Endothelial cell of umbilical vein (primary cell): Measurements from ENCODE around the gene HMCN1. TPM values are rescaled to one million over a fixed set of nuclear protein-coding genes. Genes with fewer than 3 reads are reported as not detected.

Source experiments
- BruUV-seq: library from RNA; stranded (reverse); fragments of 400-500 nt; replicated peaks from 2 replicates; lab custom pipeline; 2021; lab: Mats Ljungman, UMichigan
- CTCF ChIA-PET: fragments of 300-600, 350-600 bp; sonication (Branson Sonifier 250); formaldehyde crosslinking; loops from one replicate; lab custom pipeline; 2021; ENCODE audit warnings: antibody characterized with exemption, inconsistent platforms; lab: Charles Lee
- POLR2A ChIA-PET: fragments of 300-600, 350-600 bp; sonication (Branson Sonifier 250); formaldehyde crosslinking; loops from one replicate; lab custom pipeline; 2021; ENCODE audit warnings: antibody characterized with exemption, inconsistent platforms; lab: Charles Lee
- DNase-seq: peaks from one replicate; pipeline ENCODE4 v3.0.0-alpha.2; 2011; ENCODE audit warnings: low read depth, low spot score
- FAIRE-seq: peaks from 2 replicates; lab custom pipeline; 2011; peaks lifted over from hg19 to GRCh38; lab: Jason Lieb, UNC
- H2AFZ ChIP-seq: 2 replicates; pipeline ENCODE4 v1.6.0; 2012; ENCODE audit warnings: low read depth, low read length, control low read depth, inconsistent platforms
- H3K27ac ChIP-seq: 2 replicates; pipeline ENCODE4 v1.5.1; 2011; ENCODE audit warnings: low read depth, mild to moderate bottlenecking, control low read depth, low read length, moderate library complexity; ENCODE audit not compliant: insufficient read depth
- H3K27me3 ChIP-seq, 2 experiments: 2 replicates each; pipeline versions ENCODE4 v1.6.0 to v1.6.1; 2011; ENCODE audit warnings: low read length in 2 of 2, mixed read lengths in 1 of 2; ENCODE audit not compliant: control insufficient read depth in 2 of 2, insufficient read depth in 2 of 2
- H3K36me3 ChIP-seq, 2 experiments: 2 replicates in 1 of 2; 3 replicates in 1 of 2; pipeline ENCODE4 v1.5.1; 2011; ENCODE audit warnings: low read length in 2 of 2, mild to moderate bottlenecking in 1 of 2, moderate library complexity in 1 of 2; ENCODE audit not compliant: control insufficient read depth in 2 of 2, insufficient read depth in 2 of 2; ENCODE audit errors: extremely low read depth in 1 of 2
- H3K4me1 ChIP-seq: 3 replicates; pipeline ENCODE4 v1.5.1; 2011; ENCODE audit warnings: mild to moderate bottlenecking, low read length; ENCODE audit not compliant: control insufficient read depth, insufficient read depth; ENCODE audit errors: extremely low read depth
- H3K4me2 ChIP-seq: 2 replicates; pipeline ENCODE4 v1.6.1; 2011; ENCODE audit warnings: low read length, control low read depth, mixed read lengths; ENCODE audit not compliant: insufficient read depth
- H3K4me3 ChIP-seq, 3 experiments: fragments of 200-600 bp in 1 of 3; sonication (generic), shearing (Covaris generic) in 1 of 3; replicated peaks in 1 of 3; 2 replicates each; pipeline ENCODE4 v1.5.1; 2011 to 2016; ENCODE audit warnings: control low read depth in 3 of 3, low read length in 3 of 3, mild to moderate bottlenecking in 2 of 3, inconsistent platforms in 1 of 3, low read depth in 1 of 3, moderate library complexity in 1 of 3; ENCODE audit not compliant: insufficient read depth in 1 of 3
- H3K79me2 ChIP-seq: 2 replicates; pipeline ENCODE4 v1.6.0; 2012; ENCODE audit warnings: low read length, inconsistent platforms; ENCODE audit not compliant: control insufficient read depth, insufficient read depth
- H3K9ac ChIP-seq: replicated peaks from 2 replicates; pipeline ENCODE3; 2011; ENCODE audit warnings: low read length, control low read depth; ENCODE audit not compliant: insufficient read depth; ENCODE audit errors: extremely low read depth
- H3K9me1 ChIP-seq: replicated peaks from 3 replicates; pipeline ENCODE4 v1.6.0; 2011; ENCODE audit warnings: mild to moderate bottlenecking, low read length; ENCODE audit not compliant: control insufficient read depth, insufficient read depth; ENCODE audit errors: extremely low read depth
- H3K9me3 ChIP-seq: replicated peaks from 2 replicates; pipeline ENCODE4 v1.5.1; 2012; ENCODE audit warnings: low read length, inconsistent platforms; ENCODE audit not compliant: control insufficient read depth, insufficient read depth
- H4K20me1 ChIP-seq: replicated peaks from 2 replicates; pipeline ENCODE3; 2011; ENCODE audit warnings: mild to moderate bottlenecking, low read length; ENCODE audit not compliant: control insufficient read depth, insufficient read depth; ENCODE audit errors: extremely low read depth
- CTCF ChIP-seq, 2 donors: IDR thresholded peaks; 1 replicate in 1 of 2; 2 replicates in 1 of 2; pipeline ENCODE4 v1.5.1; 2011; ENCODE audit warnings: low read length in 2 of 2, mild to moderate bottlenecking in 2 of 2, moderate library complexity in 2 of 2, control low read depth in 1 of 2, inconsistent platforms in 1 of 2, low read depth in 1 of 2; ENCODE audit not compliant: insufficient read depth in 1 of 2; ENCODE audit errors: extremely low read depth in 1 of 2
- EZH2 ChIP-seq: IDR thresholded peaks from 2 replicates; pipeline ENCODE4 v1.6.1; 2012; ENCODE audit warnings: borderline replicate concordance, low read depth, mild to moderate bottlenecking, moderate library complexity, low read length, inconsistent platforms; ENCODE audit not compliant: severe bottlenecking
- FOS ChIP-seq: IDR thresholded peaks from 2 replicates; pipeline ENCODE4 v1.6.1; 2011; ENCODE audit warnings: mild to moderate bottlenecking, low read length, moderate library complexity, borderline replicate concordance; ENCODE audit not compliant: insufficient read depth
- GATA2 ChIP-seq: IDR thresholded peaks from 2 replicates; pipeline ENCODE4 v1.7.0; 2011; ENCODE audit warnings: low read depth, mild to moderate bottlenecking, moderate library complexity, mixed read lengths, low read length; ENCODE audit not compliant: insufficient read length, insufficient read depth
- JUN ChIP-seq: IDR thresholded peaks from 2 replicates; pipeline ENCODE4 v1.6.1; 2011; ENCODE audit warnings: borderline replicate concordance, low read depth; ENCODE audit not compliant: insufficient read length, insufficient read depth
- MYC ChIP-seq: IDR thresholded peaks from one replicate; pipeline ENCODE4 v1.6.1; 2011; ENCODE audit warnings: mild to moderate bottlenecking, low read depth, low read length
- POLR2A ChIP-seq: IDR thresholded peaks from 2 replicates; pipeline ENCODE4 v1.6.1; 2012; ENCODE audit warnings: low read depth, mild to moderate bottlenecking, control low read depth, low read length
- POLR2AphosphoS5 ChIP-seq: IDR thresholded peaks from 2 replicates; pipeline ENCODE4 v1.6.1; 2012; ENCODE audit warnings: low read depth, mild to moderate bottlenecking, control low read depth, low read length, moderate library complexity; ENCODE audit not compliant: insufficient read depth
- dilution Hi-C: fragments of 300-500 bp; cut with MboI; formaldehyde crosslinking; loops from one replicate; pipeline ENCODE4 v1.15.0; 2019; ENCODE audit warnings: low sequenced_read_pairs; ENCODE audit not compliant: extremely low pct_ligation_motif_present
- intact Hi-C: fragments of 100-400 bp; cut with micrococcal nuclease; formaldehyde crosslinking; loops from one replicate; pipeline ENCODE4 v1.10.0; 2022
- polyA plus RNA-seq, 4 experiments: library from polyadenylated mRNA; depleted of rRNA in 3 of 4; stranded (reverse) in 3 of 4; unstranded in 1 of 4; fragments of >200 nt; gene quantifications; 2 replicates each; pipeline versions ENCODE4 v1.2.1 to v1.2.3, GENCODE V29; 2011 to 2012; ENCODE audit warnings: missing spikeins in 1 of 4
- total RNA-seq: library from RNA; stranded (reverse); gene quantifications from 2 replicates; pipeline ENCODE4 v1.2.3, GENCODE V29; 2021
- TF ChIP-seq, protein P1 (sequence below): IDR thresholded peaks from 2 replicates; pipeline ENCODE4 v1.6.1; 2011; ENCODE audit not compliant: insufficient read depth, insufficient read length

The HMCN1 gene
- total and polyA plus RNA-seq, 2 donors (not counting 3 experiments of a cell fraction or from before 2014, with no cell fraction given) = 10.3 to 16.0 TPM

DNA sequence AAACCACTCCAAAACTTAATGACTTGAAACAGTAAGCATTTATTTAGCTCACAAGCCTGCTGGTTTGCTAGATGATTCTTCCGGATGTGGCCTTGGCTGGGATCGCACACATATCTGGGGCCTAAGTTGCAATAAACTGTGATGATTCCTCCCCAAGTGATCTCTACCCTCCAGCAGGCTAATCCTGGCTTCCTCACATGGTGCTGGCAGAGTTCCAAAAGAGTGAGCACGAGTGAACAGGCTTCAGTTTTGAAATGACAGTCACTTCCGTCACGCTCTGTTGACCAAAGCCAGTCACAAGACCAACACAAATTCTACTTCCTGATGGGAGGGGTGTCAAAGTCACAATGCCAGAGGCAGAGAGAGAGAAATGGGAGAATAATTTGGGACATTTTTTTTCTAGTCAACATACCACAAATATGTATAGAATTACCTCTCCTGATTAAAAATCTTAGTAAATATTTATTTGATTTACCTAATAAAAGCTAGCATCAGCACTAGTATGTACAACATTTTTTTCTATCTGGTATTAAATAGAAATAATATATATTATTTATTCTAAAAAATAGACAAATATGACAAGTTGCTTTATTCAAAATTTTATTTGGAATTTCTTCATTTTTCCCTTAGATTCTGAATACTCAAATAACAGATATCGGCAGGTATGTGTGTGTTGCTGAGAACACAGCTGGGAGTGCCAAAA, 348.2 kb downstream of the HMCN1 start:
- ChIA-PET CTCF (interaction anchor here (0.9 kb wide), 1 partner anchor 24 kb away, joined by 3 read pairs; no protein-coding TSS in a partner anchor), POLR2A (no interaction called here)
- Histone ChIP-seq H3K4me3 (no peak overlapping the region), H3K9me1 (no peaks in the 10 kb centered on the region), H3K9me3 (no peaks in the 10 kb centered on the region), H3K27me3 (no peaks in the 10 kb centered on the region), H3K27ac (no peak overlapping the region), H3K79me2 (no peaks in the 10 kb centered on the region), H3K4me2 (no peak overlapping the region), H4K20me1 (no peaks in the 10 kb centered on the region), H3K36me3 (no peaks in the 10 kb centered on the region), H3K9ac (no peak overlapping the region), H3K4me1 (peaks cover 4% of the 10 kb centered on the region), H2AFZ (peak overlapping the region; percentile 62)
- DNase-seq (peak; percentile 52), FAIRE-seq (no peak)
- TF ChIP-seq MYC = no peak
- TF ChIP-seq GATA2 = no peak
- TF ChIP-seq, protein P1, sequence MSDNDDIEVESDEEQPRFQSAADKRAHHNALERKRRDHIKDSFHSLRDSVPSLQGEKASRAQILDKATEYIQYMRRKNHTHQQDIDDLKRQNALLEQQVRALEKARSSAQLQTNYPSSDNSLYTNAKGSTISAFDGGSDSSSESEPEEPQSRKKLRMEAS = no peak
- no peak for TF ChIP-seq FOS
- no peak for TF ChIP-seq POLR2A
- no peak for TF ChIP-seq EZH2
- no peak for TF ChIP-seq POLR2AphosphoS5
- TF ChIP-seq JUN = no peak
- TF ChIP-seq CTCF (IDR thresholded peaks at IDR 0.05; ENCODE audit: extremely low read depth in 1 of 2, insufficient read depth in 1 of 2, low read depth in 1 of 2, low read length in 2 of 2) = no peak
- BruUV-seq = no TSS peak
- intact Hi-C loops = no loop called here
- dilution Hi-C loops = no loop called here
